ENCODE measurements around the gene TMEM255B. TPM values are rescaled to one million over a fixed set of nuclear protein-coding genes. Genes with fewer than 3 reads are reported as not detected.

Gene TMEM255B
- total and polyA plus RNA-seq, 9 of the 15 experiments (the other 6 are each of a cell fraction or from before 2014, with no cell fraction given): 0.01 to 0.75 (median 0.23) TPM

DNA sequence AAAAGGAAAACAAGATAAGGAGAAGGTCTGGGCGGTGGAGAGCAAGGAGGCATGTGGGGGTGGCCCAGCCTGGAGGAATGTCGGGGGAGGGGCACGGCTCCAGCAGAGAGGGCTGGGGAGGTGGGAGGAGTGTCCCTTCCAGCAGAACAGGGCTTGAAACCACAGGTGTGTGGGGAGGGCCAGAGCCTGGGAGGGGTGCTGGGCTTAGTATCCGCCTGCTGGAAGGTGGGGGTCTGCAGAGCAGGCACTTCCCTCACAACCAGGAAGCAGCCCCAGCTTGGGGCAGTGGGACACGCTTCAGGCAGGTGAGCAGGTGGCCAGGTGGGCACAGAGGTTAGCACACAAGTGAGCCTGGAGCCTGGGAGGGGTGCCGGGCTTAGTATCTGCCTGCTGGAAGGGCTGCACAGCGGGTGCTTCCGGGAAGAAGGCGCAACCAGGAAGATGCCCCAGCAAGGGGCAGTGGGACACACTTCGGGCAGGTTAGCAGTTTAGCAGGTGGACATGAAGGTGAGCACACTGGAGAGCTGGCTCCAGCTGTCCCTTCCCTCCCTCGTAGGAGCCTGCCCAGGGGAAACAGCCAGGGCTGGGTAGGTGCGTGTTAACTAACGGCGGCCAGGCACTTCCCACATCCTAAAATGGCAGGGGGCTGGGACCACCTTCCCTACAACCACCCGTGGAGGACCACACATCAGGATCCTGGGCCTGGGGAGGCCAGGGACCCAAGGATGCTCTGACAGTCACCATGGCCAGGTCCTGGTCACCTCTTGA is 101.8 kb downstream of the TMEM255B start (continued):
- TF ChIP-seq PTBP1 (IDR thresholded peaks at IDR 0.05; ENCODE audit: low read depth, low read length): no peak
- TF ChIP-seq HDAC1 (IDR thresholded peaks at IDR 0.05): peak in 1 of 2 experiments; percentile 38; a peak in 1 of 4 replicates
- 0 out of 2 replicates have a peak, but pooled peaks have one; percentile 16 for TF ChIP-seq ZEB2 (IDR thresholded peaks at IDR 0.05)
- no peak for TF ChIP-seq POLR2A (conservative IDR thresholded peaks at IDR 0.05)
- TF ChIP-seq ZNF717 (CRISPR knock-in tag; IDR thresholded peaks at IDR 0.05): no peak
- no peak for TF ChIP-seq PYGO2 (tag; IDR thresholded peaks at IDR 0.05)
- no peak for TF ChIP-seq STAT5A (IDR thresholded peaks at IDR 0.05; ENCODE audit: borderline replicate concordance, low read length)
- TF ChIP-seq, protein P1, sequence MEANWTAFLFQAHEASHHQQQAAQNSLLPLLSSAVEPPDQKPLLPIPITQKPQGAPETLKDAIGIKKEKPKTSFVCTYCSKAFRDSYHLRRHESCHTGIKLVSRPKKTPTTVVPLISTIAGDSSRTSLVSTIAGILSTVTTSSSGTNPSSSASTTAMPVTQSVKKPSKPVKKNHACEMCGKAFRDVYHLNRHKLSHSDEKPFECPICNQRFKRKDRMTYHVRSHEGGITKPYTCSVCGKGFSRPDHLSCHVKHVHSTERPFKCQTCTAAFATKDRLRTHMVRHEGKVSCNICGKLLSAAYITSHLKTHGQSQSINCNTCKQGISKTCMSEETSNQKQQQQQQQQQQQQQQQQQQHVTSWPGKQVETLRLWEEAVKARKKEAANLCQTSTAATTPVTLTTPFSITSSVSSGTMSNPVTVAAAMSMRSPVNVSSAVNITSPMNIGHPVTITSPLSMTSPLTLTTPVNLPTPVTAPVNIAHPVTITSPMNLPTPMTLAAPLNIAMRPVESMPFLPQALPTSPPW (CRISPR knock-in tag; IDR thresholded peaks at IDR 0.05): peak; percentile 67
- TF ChIP-seq ESRRA (IDR thresholded peaks at IDR 0.05; ENCODE audit: borderline replicate concordance, low read depth): no peak
- TF ChIP-seq ZFX (CRISPR knock-in tag; IDR thresholded peaks at IDR 0.05): no peak
- 0 out of 2 replicates have a peak, but pooled peaks have one; percentile 24 for TF ChIP-seq MYC (IDR thresholded peaks at IDR 0.05; ENCODE audit: low read depth, low read length)
- no peak for TF ChIP-seq MYC (CRISPR knock-in tag; IDR thresholded peaks at IDR 0.05; ENCODE audit: borderline replicate concordance, low read depth)
- TF ChIP-seq STAG1 (CRISPR knock-in tag; IDR thresholded peaks at IDR 0.05; ENCODE audit: borderline replicate concordance): no peak
- TF ChIP-seq TEAD1 (CRISPR knock-in tag; IDR thresholded peaks at IDR 0.05): peak; percentile 57 to 79; a peak in 2 of 4 replicates
- TF ChIP-seq, protein P2, sequence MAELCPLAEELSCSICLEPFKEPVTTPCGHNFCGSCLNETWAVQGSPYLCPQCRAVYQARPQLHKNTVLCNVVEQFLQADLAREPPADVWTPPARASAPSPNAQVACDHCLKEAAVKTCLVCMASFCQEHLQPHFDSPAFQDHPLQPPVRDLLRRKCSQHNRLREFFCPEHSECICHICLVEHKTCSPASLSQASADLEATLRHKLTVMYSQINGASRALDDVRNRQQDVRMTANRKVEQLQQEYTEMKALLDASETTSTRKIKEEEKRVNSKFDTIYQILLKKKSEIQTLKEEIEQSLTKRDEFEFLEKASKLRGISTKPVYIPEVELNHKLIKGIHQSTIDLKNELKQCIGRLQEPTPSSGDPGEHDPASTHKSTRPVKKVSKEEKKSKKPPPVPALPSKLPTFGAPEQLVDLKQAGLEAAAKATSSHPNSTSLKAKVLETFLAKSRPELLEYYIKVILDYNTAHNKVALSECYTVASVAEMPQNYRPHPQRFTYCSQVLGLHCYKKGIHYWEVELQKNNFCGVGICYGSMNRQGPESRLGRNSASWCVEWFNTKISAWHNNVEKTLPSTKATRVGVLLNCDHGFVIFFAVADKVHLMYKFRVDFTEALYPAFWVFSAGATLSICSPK (IDR thresholded peaks at IDR 0.05; ENCODE audit: borderline replicate concordance): no peak
- TF ChIP-seq, protein P3, sequence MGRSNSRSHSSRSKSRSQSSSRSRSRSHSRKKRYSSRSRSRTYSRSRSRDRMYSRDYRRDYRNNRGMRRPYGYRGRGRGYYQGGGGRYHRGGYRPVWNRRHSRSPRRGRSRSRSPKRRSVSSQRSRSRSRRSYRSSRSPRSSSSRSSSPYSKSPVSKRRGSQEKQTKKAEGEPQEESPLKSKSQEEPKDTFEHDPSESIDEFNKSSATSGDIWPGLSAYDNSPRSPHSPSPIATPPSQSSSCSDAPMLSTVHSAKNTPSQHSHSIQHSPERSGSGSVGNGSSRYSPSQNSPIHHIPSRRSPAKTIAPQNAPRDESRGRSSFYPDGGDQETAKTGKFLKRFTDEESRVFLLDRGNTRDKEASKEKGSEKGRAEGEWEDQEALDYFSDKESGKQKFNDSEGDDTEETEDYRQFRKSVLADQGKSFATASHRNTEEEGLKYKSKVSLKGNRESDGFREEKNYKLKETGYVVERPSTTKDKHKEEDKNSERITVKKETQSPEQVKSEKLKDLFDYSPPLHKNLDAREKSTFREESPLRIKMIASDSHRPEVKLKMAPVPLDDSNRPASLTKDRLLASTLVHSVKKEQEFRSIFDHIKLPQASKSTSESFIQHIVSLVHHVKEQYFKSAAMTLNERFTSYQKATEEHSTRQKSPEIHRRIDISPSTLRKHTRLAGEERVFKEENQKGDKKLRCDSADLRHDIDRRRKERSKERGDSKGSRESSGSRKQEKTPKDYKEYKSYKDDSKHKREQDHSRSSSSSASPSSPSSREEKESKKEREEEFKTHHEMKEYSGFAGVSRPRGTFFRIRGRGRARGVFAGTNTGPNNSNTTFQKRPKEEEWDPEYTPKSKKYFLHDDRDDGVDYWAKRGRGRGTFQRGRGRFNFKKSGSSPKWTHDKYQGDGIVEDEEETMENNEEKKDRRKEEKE (IDR thresholded peaks at IDR 0.05; ENCODE audit: borderline replicate concordance in 1 of 2, control insufficient read depth in 1 of 2, low read depth in 2 of 2, low read length in 1 of 2): no peak
- peak; percentile 74; the same call in 1 of the 2 replicates for TF ChIP-seq GATAD2A (IDR thresholded peaks at IDR 0.05)
- no peak for TF ChIP-seq TRIM24 (IDR thresholded peaks at IDR 0.05)
